GM19351 (cell line): ENCODE results near the gene MRPL45.
A peak's percentile ranks its signal among the peaks of the same experiment; 100 is the strongest.

ENCODE experiments used
- ATAC-seq: cut with Tn5 transposase; IDR thresholded peaks from one replicate; pipeline ENCODE4 v1.9.1; 2021; ENCODE audit warnings: mild to moderate bottlenecking, moderate library complexity; ENCODE audit not compliant: unreplicated experiment

Gene MRPL45

DNA sequence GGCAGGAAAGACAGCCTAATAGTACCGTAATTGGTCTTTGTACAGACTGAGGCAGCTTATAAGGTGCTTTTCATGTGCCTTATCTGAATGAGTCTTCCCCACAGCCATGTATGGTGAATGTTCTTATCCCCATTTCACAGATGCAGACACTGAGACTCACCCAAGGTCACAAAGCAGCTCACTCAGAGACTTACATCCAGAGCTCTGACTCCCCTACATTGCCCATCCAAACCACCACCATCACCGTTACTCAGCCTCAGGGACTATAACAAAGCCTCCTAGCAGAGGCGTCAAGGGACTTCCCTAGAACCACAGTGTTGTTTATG is 47.4 kb downstream of the MRPL45 start:
- ATAC-seq: no peak

DNA sequence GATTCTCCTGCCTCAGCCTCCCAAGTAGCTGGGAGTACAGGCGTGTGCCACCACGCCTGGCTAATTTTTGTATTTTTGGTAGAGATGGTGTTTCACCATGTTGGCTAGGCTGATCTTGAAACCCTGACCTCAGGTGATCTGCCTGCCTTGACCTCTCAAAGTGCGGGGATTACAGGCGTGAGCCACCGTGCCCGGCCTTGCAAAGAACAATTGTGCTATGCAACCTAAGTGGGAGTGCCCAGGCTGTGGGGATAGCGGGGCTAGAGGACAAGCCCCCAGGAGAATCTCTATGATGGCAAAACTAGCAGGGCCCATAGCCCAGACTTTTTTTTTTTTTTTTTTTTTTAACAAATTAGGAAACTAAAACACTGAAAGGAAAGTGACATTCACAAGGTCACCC is 48.8 kb downstream of the MRPL45 start:
- no peak for ATAC-seq

DNA sequence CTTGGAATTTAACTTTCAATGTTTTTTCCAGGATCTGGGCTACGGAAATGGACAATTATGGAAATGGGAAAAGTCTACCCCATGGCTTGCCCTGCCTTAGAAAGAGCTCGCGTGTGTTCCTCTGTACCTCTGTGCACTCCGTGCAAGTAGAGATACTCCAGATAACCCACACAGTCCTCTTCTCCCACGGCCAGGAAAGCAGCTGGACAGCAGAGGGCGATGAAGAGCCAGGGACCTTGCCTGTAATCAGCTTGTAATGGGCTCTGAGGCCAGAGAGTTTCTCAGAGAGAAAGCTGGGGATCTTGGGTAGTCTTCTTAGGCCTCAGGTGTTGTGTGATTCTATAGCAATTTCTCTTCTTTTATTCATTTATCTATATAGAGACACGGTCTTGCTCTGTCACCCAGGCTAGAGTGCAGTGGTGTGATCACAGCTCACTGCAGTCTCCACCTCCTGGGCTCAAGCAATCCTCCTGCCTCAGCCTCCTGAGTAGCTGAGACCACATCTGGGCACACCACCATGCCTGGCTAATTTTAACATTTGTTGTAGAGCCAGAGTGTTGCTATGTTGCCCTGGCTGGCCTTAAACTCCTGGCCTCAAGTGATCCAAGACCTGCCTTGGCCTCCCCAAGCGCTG is 52.2 kb downstream of the MRPL45 start:
- no peak for ATAC-seq

DNA sequence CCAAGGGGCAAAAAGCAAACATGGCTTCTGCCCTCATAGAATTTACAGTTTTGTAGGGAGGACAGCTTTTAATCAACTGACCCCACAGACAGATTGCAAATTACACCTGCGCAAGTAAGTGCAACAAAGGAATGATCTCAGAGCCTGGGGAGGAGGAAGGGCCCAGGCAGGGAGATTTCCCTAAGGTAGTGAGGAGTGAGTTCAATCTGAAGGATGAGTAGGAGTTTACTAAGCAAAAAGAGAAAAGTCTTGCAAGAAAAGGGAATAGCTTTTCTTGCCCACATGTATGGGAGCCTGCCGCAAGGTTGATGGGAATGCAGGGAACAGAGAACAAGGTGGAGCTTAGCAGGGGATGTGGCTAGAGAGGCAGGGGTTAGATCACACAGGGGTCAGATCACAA is 53.1 kb downstream of the MRPL45 start:
- ATAC-seq: no peak

DNA sequence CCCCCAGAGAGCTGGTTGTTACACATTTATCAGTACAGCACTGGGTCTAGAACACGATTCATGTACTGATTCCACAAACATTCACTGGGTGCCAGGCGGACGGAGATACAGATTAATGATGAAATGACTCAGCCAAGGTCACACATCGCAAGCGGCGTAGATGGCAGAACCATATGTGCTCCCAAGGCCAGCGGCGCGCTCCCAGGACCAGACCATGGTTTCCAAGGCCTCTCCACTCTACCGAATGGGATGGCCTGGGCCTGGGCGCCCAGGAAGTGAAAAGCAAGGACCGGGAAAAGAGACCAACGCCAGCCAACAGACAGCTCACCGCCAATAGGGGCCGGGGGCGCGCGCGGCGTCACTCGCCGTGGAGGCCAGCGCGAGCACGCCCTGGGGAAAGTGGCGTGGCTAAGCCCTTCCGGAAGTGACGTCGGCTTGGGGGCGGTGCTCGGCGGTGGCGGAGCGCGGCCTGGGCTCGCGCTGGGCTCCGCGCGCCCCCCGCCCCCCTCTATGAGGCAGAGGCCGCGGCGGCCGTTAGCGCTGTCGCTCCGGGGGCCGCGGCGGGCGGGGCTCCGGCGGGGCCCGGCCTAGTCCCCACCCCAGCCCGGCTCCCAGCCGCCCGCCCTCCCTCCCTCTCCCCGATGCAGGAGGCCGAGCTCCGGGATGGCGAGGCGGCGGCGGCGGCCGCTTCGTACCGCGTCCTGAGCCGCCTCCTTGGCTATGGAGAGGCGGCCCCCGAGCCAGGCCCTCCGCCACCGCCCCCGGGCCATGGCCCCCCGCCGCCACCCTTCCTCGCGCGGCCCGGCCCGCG is 54.6 kb downstream of the MRPL45 start, which contains the start of gene SOCS7:
SOCS7 (plus strand) TSS at position 433 of the 811 bp plus-strand sequence; CDS start at position 642, 209 bp downstream.
- ATAC-seq: peak; percentile 83

DNA sequence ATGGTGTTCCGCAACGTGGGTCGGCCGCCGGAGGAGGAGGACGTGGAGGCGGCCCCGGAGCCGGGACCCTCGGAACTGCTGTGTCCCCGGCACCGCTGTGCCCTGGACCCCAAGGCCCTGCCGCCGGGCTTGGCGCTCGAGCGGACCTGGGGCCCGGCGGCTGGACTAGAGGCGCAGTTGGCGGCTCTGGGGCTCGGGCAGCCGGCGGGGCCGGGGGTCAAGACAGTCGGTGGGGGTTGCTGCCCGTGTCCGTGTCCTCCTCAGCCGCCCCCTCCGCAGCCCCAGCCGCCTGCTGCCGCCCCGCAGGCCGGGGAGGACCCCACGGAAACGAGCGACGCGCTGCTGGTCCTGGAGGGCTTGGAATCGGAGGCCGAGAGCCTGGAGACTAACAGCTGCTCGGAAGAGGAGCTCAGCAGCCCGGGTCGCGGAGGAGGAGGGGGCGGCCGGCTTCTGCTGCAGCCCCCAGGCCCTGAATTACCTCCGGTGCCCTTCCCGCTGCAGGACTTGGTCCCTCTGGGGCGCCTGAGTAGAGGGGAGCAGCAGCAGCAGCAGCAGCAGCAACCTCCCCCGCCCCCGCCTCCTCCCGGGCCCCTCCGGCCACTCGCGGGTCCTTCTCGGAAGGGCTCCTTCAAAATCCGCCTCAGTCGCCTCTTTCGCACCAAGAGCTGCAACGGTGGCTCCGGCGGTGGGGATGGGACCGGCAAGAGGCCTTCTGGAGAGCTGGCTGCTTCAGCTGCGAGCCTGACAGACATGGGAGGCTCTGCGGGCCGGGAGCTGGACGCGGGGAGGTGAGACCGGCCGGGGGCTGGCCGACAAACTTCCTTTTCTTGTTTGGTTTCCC is 55.5 kb downstream of the MRPL45 start:
- peak; percentile 12 for ATAC-seq

DNA sequence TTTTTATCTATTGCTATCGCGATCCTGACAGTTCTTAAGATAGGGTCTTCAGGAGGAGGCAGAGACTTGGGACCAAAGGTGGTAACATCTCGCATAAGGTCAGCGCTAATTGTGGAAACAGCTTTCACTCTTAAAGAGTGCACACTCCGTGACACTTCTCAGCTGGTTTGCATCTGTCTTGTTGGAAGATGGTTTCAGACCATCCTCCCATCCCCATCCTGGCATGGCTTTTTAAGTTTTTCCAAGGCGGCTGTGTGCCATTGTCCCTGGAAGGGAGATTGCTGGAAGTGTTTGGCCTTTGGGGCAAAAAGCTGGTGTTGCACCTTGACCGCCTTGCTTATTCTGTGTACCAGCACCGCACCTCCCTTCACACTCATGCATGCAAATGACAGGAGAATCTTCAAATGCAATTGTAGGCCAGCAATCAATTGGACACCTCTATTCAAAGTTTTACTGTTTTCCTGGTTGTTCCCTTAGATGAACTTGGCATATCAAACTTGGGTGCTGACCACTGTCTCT is 56.2 kb downstream of the MRPL45 start:
- ATAC-seq: no peak

DNA sequence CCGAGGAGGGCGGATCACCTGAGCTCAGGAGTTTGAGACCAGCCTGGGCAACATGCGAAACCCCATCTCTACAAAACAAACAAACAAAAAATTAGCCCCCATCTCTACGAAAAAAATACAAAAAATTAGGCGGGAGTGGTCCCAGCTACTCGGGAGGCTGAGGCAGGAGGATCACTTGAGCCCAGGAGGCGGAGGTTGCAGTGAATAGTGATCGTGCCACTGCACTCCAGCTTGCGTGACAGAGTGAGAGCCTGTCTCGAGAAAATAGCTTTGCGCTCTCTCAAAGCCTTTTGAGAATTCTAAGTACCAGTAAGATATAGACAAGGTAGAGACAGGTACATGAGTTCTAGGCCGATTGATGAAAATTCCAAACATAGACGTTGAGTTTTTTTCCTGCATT is 56.7 kb downstream of the MRPL45 start:
- ATAC-seq: no peak

DNA sequence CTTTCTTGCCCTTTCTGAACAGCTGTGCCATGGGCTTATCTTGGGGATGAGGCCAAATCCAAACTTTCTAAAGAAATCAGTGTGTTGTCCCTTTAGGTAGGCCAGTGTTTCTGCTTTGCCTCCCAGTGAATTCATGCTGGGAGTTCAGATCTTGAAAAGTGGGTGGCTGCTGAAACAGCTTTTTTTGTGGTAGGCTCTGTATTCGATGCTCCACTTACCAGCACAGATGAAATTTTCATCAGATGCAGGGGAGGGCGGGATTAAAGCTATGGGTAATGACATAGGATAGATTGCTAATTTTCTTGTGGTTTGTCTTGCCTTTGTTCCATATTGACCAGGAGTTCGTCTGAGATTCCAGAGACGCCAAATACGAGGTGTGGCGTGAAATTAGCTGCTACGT is 57.5 kb downstream of the MRPL45 start:
- ATAC-seq: no peak

DNA sequence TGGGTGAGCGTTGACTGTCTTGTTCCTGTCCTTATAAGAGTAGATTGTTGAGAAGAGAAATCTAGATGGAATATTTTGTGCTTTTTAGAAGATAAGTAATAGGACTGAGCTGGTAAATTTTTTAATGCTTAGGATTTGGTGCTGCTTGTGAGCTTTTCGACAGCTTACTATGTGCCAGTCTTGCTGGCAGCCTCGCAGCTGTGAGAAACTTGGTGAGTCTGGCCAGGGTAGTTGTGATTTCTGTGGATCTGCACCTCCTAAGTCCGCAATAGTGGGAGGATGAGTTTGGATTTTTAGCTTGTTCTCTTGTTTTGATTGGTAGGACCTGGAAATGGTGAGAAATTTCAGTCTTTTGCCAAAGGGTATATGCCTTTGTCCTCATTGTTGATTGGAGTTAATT is 58.3 kb downstream of the MRPL45 start:
- no peak for ATAC-seq

DNA sequence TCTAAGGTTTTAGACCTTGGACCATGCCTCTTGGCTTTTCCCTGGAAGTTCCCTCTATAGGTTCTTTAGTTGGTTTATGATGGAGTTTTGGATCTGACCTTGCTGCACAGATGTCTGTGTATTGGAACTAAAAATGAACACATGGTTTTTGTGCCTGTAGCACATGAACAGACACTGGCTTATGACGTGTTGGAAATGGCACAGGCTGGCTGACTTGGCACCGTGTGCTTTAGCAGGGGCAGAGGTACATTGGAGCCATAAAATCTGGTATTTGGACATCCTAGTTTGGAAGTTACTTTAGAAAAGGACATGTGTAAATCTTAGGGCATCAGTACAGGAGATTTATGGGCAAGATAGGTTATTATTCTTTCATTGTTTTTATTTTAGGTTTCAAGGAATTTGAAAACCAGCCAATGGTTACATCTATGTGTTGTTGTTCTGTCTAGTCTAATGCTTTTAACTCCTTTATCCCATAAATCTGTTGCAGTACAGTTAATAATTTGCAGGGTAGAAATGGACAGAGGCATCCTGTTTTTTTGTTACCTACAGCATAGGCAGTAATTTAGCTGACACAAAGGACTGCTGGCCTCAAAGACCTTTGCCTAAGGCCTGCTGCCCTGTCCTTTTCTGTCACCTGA is 60.6 kb downstream of the MRPL45 start:
- ATAC-seq: no peak

DNA sequence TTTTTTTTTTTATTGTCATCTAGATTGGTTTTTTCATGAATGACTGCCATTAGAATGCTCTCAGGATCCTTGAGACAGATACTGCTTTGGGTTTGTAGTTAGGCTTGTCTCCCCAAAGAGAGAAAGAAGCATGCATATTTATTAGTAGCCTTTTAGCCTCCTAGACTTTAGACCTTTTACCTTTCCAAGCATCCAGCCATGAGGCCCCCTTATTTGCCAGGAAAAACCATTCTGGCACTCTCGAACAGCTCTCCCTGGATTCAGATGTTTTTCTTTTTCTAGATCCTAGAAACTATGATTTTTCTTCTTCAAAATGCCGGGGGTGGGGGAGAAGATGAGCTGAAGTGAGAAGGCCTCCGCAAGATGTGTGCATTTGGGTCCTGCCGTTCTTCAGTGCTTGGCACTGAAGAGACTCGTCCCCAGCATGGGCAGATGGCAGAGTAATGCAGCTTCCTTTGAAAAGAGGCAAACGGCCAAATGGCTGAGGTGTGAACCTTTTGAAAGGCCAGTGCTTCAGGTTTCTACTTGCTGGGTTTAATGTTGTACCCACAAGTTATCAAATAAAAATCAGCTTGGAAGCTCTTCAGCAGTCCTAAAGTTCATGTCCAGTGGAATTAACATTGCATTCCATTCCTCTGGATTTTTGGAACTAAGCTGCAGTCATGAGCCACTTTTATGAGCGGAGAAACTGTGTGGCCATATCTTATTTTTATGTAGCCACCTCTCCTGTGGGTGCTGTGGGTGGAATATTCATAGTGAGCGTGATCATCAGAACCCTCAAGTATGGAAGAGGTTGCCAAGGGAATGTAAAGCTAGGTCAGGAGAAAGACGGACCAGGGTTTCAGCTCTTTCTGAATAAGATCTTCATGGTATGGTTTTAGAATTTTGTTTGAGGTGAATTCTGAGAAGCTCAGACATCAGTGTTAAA is 61.9 kb downstream of the MRPL45 start:
- no peak for ATAC-seq

DNA sequence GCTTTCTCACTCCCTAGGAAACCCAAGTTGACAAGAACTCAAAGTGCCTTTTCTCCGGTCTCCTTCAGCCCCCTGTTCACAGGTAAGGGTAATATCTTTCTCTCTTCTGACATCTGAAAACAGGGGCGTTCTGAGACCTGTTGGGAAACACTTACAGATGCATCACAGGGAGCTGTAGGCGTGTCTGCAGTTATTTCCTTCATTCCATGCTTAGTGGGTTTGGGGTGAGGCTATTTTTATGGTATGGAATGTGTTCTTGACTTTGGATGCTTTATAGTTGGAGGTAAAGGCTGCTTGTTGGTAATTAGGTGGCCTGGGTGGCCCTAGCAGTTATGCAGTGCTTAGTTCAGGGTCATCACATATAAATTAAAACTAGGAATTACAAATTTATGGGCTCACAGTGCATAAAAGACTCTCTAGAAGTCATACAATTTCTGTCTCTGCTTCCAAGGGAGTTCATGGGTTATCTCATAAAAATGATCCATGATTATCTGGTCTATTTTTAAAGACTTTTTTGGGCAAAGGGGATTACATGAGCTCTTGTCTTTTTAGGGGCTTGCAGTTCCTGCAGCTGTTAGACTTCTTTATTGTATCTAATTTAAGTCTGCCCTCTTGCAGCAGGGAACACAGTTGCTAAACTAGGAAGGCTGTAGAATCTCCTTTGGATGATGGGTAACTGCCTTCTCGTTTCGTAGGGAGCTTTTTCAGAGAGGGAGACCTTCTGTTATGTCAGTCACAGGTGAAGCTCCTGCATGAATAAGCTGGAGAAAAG is 64.9 kb downstream of the MRPL45 start:
- no peak for ATAC-seq

DNA sequence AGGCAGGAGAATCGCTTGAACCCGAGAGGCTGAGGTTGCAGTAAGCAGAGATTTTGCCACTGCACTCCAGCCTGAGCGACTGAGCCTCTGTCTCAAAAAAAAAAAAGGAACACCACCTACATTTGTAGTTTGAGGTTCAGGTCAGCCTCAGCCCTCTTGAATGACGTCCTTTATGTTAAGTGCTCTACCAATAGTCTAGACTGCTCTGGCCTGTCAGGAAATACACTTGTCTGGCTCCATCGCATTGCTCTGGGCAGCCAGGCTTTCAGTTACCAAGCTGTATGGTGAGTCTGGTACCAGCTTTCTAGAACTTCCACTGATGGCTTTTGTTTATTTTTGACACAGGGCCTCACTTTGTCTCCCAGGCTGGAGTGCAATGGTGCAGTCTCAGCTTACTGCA is 66.0 kb downstream of the MRPL45 start:
- ATAC-seq: no peak

DNA sequence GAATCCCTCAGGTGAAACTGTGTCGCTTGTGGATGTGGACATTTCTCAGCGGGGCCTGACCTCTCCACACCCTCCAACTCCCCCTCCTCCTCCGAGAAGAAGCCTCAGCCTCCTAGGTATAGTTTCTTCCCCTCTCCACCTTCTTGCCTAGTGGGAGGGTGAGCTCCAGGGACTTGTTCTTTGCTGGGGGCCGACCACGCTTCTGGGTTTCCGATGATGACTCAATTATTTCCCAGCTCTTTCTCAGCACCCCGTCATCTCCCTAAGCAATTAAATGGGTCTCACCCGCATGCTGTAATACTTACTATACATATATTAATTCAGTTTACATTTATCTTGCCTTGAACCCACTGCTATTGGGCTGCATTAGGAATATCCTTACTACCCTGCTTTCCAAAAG is 67.8 kb downstream of the MRPL45 start:
- no peak for ATAC-seq

DNA sequence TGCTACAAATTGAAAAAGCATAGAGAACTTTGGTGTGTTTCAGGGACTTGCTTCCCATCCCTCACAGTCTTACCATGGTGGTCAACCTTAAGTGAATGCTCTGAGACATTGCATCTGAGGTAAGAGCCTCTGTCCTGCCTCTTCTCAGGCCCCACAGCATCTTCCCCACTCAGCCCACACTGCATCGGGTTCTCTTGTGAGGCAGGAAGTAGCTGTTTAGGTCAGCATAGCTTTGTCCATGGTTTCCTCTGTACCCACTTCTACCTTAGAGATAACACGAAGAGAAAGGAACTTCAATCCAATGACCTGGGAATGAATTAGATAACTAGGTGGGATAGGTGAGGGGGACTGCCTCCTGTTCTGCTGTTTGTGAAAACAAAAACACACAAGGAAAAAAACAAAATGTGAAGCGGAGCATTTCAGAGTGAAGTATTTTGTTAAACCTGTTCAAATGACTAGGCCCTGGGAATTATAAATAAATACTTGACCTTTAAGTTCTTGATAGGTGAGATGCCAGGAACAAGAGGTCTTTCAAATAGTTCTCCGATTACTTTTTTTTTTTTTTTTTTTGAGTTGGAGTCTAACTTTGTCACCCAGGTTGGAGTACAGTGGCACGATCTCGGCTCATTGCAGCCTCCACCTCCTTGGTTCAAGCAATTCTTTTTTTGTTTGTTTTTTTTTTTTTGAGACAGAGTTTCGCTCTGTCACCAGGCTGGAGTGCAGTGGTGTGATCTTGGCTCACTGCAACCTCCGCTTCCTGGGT is 72.3 kb downstream of the MRPL45 start:
- no peak for ATAC-seq
